GM13976 (cell line): Measurements from ENCODE around the gene ZNF462.

ENCODE experiments used
- DNase-seq: peaks from one replicate; pipeline ENCODE4 v3.0.0; 2012; ENCODE audit warnings: low spot score
- in situ Hi-C: fragments of 300-500 bp; cut with MboI; formaldehyde crosslinking; loops from one replicate; pipeline ENCODE4 v1.12.0; 2022; ENCODE audit warnings: low sequenced_read_pairs, mixed read lengths, inconsistent platforms; ENCODE audit not compliant: unreplicated experiment
- TF ChIP-seq, protein P1 (sequence below): IDR thresholded peaks from 2 replicates; pipeline ENCODE4 v1.5.1; 2012; ENCODE audit warnings: borderline replicate concordance, mild to moderate bottlenecking; ENCODE audit not compliant: insufficient read depth; ENCODE audit errors: extremely low read depth, missing control alignments, control extremely low read depth

The ZNF462 gene

DNA sequence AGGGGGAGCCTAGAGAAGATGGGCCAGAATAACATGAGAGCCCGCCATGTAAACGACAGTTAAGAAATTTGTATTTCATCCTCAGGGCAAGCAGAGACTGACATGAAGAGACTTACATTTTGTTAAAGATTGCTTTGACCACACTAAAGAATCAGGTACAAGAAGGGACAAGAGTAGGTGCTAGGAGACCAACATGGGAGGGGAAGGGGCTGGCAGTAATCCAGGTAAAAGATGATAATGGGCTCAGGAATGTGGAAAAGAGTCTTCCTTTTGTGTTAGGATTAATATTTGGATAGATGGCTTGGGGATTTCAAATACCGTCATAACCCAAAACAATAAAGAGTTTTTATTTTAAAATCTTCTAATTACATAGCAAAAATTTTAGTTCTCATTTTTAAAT lies 137.3 kb downstream of the ZNF462 start:
- TF ChIP-seq, protein P1, sequence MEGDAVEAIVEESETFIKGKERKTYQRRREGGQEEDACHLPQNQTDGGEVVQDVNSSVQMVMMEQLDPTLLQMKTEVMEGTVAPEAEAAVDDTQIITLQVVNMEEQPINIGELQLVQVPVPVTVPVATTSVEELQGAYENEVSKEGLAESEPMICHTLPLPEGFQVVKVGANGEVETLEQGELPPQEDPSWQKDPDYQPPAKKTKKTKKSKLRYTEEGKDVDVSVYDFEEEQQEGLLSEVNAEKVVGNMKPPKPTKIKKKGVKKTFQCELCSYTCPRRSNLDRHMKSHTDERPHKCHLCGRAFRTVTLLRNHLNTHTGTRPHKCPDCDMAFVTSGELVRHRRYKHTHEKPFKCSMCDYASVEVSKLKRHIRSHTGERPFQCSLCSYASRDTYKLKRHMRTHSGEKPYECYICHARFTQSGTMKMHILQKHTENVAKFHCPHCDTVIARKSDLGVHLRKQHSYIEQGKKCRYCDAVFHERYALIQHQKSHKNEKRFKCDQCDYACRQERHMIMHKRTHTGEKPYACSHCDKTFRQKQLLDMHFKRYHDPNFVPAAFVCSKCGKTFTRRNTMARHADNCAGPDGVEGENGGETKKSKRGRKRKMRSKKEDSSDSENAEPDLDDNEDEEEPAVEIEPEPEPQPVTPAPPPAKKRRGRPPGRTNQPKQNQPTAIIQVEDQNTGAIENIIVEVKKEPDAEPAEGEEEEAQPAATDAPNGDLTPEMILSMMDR, result no peak
- in situ Hi-C loops, result no loop called here
- DNase-seq, result no peak

DNA sequence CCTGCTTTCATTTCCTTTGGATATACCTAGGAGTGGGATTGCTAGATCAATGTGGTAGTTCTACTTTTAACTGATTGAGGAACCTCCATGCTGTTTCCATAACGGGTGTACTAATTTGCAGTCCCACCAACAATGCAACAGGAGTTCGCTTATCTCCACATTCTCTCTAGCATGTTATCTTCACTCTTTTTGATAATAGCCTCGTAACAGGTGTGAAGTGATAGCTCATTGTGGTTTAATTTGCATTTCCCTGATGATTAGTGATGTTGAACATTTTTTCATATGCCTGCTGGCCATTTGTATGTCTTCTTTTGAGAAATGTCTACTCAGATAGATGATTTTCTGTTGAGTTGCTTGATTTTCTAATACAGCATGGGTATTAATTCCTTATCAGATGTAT lies 142.2 kb downstream of the ZNF462 start:
- no peak for DNase-seq
- TF ChIP-seq, protein P1, result no peak
- in situ Hi-C loops, result no loop called here

DNA sequence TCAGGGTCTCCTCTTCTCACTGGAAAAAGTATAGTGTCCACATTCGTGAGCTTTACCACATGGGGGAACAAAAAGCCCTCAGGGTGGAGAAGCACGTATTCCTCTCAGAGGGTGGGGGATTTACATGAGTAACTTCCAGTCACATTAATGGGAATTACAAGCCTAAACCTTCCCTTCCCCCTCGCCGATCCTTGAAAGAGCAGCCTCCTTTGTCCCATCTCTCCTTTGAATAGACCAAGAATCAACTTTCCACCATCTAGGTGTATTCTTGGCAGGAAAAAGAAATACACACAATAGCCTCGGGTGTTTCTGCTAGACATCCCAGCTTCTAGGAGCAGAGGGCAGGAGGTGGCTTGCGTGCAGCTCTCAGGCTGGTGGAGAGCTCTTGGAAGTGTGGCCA lies 144.4 kb downstream of the ZNF462 start:
- in situ Hi-C loops, result no loop called here
- TF ChIP-seq, protein P1, result no peak
- no peak for DNase-seq

DNA sequence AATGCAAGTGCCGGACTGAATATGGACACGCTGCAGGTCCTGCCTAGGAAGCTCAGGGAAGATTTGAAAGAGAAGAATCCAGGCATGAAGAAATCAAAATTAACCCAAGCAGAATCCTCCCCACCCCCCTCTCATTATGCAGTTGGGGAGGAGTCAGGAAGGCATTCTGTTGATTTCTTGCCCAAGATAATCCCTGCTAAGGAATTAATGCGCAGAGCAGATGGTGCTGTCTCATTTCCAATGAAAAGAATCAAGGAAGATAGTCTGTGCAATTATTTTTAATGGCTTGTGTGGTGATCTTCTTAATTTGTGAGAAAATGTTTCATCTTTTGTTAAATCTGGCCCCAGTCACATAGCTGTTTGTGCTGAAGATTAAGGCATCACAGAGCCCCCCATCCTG lies 145.0 kb downstream of the ZNF462 start:
- in situ Hi-C loops, result no loop called here
- TF ChIP-seq, protein P1, result no peak
- DNase-seq, result no peak

DNA sequence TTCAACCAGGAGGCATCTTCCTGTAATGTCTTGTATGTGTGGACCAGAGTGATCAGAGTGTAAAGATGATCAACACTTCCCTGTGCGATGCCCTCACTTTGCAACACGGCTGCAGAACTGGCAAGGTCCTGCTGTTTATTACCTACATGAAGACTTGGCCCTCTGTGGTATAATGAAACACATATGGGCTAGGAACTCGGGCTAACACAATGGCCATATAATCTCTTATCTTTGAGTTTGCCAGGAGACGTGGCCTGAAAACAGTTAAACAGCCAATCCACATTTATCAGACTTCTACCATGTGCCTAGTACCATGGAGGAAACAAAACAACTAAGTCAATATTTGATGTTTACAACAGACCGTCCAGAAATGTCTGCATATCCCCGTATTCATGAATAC lies 145.5 kb downstream of the ZNF462 start:
- no peak for DNase-seq
- TF ChIP-seq, protein P1, result no peak
- in situ Hi-C loops, result no loop called here

DNA sequence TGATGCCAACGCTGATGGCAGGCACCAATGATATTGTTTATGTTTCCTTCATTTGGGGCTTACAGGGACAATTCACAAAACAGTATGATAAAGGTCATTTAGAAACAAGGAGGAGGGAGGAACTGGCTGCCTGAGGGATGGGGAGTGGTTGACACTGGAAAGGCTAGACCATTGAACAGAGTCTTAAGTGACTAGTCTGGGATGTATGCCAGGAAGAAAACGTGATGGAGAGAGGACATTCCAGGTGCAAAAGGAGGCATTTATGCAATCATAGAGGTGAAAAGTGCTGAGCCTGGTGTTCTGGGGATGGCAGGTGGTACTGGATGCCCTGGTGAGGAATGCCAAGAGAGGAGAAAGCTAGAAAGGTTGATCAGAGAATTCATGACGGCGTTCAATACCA lies 153.4 kb downstream of the ZNF462 start:
- TF ChIP-seq, protein P1, result no peak
- in situ Hi-C loops, result no loop called here
- DNase-seq, result no peak
